ENCODE results near the gene PXDC1.
"Not testable (repeated sequence)": the region's sequence is repeated elsewhere in the genome, so short reads cannot be mapped to it uniquely, and the experiment has no call there.

Gene PXDC1

DNA sequence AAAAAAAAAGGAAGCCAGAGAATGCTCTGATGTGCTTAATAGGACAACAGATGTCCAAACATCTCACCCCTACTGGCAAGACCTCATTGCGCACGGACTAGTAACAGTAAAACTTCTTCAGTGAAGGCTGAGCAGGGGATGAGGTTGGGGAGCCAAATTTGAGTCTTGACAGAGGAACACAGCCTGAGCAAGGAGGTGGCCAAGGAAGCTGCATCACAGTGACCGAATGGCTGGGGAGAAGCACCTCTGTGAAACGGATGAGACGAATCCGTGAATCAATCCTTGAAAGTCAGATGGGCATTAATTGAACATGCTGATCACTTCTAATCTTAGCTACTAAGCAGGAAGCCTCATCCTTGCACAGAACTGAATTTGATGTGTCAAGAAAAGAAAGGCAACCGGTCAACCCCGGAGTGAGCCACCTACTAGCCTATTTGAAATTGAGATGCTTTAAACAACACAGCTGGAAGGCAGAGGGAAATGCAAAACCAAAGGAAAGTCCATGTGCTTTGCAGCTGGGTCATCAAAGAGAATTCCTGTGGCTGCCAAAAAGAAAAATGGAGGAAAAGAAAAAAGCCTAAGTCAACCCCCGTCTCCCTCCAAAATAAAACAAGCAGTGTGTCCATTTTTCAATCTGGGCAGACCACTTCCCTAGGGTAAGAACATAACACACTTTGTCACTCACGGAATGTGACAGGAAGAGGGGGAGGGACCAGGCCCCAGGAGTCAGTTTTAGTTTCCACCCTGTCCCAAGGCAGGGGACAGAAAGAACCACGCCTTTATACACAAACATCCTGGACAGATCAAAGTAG lies 29.5 kb downstream of the PXDC1 start:
- Histone ChIP-seq H3K4me3 (IDR thresholded peaks at IDR 0.05; ENCODE audit: insufficient read depth, low read depth, low read length) (no peak overlapping the region), H2AFZ (ENCODE audit: low read depth) (no peak overlapping the region), H3K4me1 (ENCODE audit: low read depth, poor library complexity, severe bottlenecking) (no peaks in the 10 kb centered on the region), H3K9ac (no peak overlapping the region), H3K4me2 (no peak overlapping the region), H3K36me3 (ENCODE audit: insufficient read depth) (no peaks in the 10 kb centered on the region), H3K27me3 (ENCODE audit: insufficient read depth, low read depth) (no peaks in the 10 kb centered on the region), H3K79me2 (ENCODE audit: insufficient read depth, low read depth) (no peaks in the 10 kb centered on the region), H3K27ac (no peak overlapping the region), H4K20me1 (ENCODE audit: insufficient read depth) (no peaks in the 10 kb centered on the region)
- TF ChIP-seq, protein P1, sequence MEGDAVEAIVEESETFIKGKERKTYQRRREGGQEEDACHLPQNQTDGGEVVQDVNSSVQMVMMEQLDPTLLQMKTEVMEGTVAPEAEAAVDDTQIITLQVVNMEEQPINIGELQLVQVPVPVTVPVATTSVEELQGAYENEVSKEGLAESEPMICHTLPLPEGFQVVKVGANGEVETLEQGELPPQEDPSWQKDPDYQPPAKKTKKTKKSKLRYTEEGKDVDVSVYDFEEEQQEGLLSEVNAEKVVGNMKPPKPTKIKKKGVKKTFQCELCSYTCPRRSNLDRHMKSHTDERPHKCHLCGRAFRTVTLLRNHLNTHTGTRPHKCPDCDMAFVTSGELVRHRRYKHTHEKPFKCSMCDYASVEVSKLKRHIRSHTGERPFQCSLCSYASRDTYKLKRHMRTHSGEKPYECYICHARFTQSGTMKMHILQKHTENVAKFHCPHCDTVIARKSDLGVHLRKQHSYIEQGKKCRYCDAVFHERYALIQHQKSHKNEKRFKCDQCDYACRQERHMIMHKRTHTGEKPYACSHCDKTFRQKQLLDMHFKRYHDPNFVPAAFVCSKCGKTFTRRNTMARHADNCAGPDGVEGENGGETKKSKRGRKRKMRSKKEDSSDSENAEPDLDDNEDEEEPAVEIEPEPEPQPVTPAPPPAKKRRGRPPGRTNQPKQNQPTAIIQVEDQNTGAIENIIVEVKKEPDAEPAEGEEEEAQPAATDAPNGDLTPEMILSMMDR (conservative IDR thresholded peaks at IDR 0.05; ENCODE audit: low read depth, low read length), result no peak

DNA sequence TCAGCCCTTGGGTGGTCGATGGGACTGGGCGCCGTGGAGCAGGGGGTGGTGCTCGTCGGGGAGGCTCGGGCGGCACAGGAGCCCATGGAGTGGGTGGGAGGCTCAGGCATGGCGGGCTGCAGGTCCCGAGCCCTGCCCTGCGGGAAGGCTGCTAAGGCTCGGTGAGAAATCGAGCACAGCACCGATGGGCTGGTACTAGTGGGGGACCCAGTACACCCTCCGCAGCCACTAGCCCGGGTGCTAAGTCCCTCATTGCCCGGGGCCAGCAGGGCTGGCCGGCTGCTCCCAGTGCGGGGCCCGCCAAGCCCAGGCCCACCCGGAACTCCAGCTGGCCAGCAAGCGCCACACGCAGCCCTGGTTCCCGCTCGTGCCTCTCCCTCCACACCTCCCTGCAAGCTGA lies 30.7 kb downstream of the PXDC1 start:
- not testable (repeated sequence) for H3K27ac ChIP-seq; H3K9ac ChIP-seq; H3K27me3 ChIP-seq (ENCODE audit: insufficient read depth, low read depth); H4K20me1 ChIP-seq (ENCODE audit: insufficient read depth); H3K4me3 ChIP-seq (IDR thresholded peaks at IDR 0.05; ENCODE audit: insufficient read depth, low read depth, low read length); H3K4me2 ChIP-seq; H3K36me3 ChIP-seq (ENCODE audit: insufficient read depth); H3K4me1 ChIP-seq (ENCODE audit: low read depth, poor library complexity, severe bottlenecking); H2AFZ ChIP-seq (ENCODE audit: low read depth); H3K79me2 ChIP-seq (ENCODE audit: insufficient read depth, low read depth)

DNA sequence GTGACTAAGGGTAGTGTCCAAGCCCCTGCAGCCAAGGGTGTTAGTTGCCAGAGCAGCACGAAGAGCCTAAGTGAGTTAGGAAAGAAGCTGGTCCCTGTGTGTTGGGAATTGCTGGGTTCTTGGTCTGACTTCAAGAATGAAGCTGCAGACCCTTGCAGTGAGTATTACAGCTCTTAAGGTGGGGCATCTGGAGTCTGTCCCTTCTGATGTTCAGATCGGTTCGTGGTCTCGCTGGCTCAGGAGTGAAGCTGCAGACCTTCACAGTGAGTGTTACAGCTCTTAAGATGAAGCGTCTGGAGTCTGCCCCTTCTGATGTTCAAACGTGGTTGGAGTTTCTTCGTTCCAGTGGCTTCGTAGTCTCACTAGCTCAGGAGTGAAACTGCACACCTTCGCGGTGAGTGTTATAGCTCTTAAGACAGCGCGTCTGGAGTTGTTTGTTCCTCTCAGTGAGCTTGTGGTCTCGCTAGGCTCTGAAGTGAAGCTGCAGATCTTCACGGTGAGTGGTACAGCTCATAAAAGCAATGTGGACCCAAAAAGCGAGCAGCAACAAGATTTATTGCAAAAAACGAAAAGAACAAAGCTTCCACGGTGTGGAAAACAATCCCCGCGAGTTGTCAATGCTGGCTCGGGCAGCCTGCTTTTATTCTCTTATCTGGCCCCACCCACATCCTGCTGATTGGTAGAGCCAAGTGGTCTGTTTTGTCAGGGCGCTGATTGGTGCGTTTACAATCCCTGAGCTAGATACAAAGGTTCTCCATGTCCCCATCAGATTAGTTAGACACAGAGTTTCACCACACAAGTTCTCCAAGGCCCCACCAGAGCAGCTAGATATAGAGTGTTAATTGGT lies 31.8 kb downstream of the PXDC1 start:
- Histone ChIP-seq H3K4me2 (no peak overlapping the region), H4K20me1 (ENCODE audit: insufficient read depth) (no peaks in the 10 kb centered on the region), H2AFZ (ENCODE audit: low read depth) (no peak overlapping the region), H3K9ac (no peak overlapping the region), H3K4me3 (IDR thresholded peaks at IDR 0.05; ENCODE audit: insufficient read depth, low read depth, low read length) (no peak overlapping the region), H3K4me1 (ENCODE audit: low read depth, poor library complexity, severe bottlenecking) (no peaks in the 10 kb centered on the region), H3K36me3 (ENCODE audit: insufficient read depth) (no peaks in the 10 kb centered on the region), H3K27me3 (ENCODE audit: insufficient read depth, low read depth) (no peaks in the 10 kb centered on the region), H3K27ac (no peak overlapping the region), H3K79me2 (ENCODE audit: insufficient read depth, low read depth) (no peaks in the 10 kb centered on the region)
- TF ChIP-seq, protein P1 (conservative IDR thresholded peaks at IDR 0.05; ENCODE audit: low read depth, low read length), result no peak

DNA sequence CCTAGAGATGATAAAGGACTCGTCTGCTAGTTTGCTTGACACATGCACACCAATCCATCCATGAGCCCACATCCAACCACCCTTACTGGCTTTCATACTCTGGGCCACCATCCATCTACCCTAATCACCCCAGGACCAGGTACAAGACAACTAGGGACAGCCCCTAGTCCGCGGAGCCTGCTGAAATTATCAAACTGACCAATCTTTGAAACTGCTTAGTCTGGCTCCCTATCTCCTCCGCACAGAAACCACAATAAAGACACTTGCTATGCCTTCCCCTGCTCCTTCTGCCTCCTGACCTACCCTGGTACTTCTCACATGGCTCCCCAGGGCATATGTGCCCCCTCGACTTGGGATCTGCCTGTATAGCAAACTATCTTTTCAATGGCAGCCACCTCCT lies 33.1 kb downstream of the PXDC1 start:
- H3K36me3 ChIP-seq (ENCODE audit: insufficient read depth), result no peaks in the 10 kb centered on the region
- H3K4me1 ChIP-seq (ENCODE audit: low read depth, poor library complexity, severe bottlenecking), result no peaks in the 10 kb centered on the region
- H3K27me3 ChIP-seq (ENCODE audit: insufficient read depth, low read depth), result no peaks in the 10 kb centered on the region
- no peak overlapping the region for H3K9ac ChIP-seq
- no peaks in the 10 kb centered on the region for H4K20me1 ChIP-seq (ENCODE audit: insufficient read depth)
- H3K4me3 ChIP-seq (IDR thresholded peaks at IDR 0.05; ENCODE audit: insufficient read depth, low read depth, low read length), result no peak overlapping the region
- H2AFZ ChIP-seq (ENCODE audit: low read depth), result no peak overlapping the region
- TF ChIP-seq, protein P1 (conservative IDR thresholded peaks at IDR 0.05; ENCODE audit: low read depth, low read length), result no peak
- H3K4me2 ChIP-seq, result no peak overlapping the region
- H3K27ac ChIP-seq, result no peak overlapping the region
- no peaks in the 10 kb centered on the region for H3K79me2 ChIP-seq (ENCODE audit: insufficient read depth, low read depth)

Data from KMS-11 (cell line).